Neuronal stem cell (in vitro differentiated cells): ENCODE results near the gene EN2.

Experiments
- DNase-seq: peaks from one replicate; pipeline ENCODE4 v3.0.0-alpha.2; 2013; ENCODE audit warnings: low spot score
- H2AFZ ChIP-seq: one replicate; pipeline ENCODE4 v1.6.1; 2013; ENCODE audit warnings: mild to moderate bottlenecking, low read length, inconsistent platforms
- H2AK5ac ChIP-seq: 2 replicates; pipeline ENCODE4 v1.6.1; 2013; ENCODE audit warnings: low read depth, mild to moderate bottlenecking, inconsistent platforms, low read length, moderate library complexity, mixed read lengths
- H2BK120ac ChIP-seq: 2 replicates; pipeline ENCODE4 v1.6.1; 2013; ENCODE audit warnings: low read depth, mild to moderate bottlenecking, inconsistent platforms, low read length, moderate library complexity, mixed read lengths
- H2BK12ac ChIP-seq: one replicate; pipeline ENCODE4 v1.6.1; 2013; ENCODE audit warnings: low read length, inconsistent platforms
- H2BK15ac ChIP-seq: 2 replicates; pipeline ENCODE4 v1.6.1; 2013; ENCODE audit warnings: mild to moderate bottlenecking, low read length, inconsistent platforms, mixed read lengths
- H2BK5ac ChIP-seq: one replicate; pipeline ENCODE4 v1.6.1; 2013; ENCODE audit warnings: inconsistent platforms, mild to moderate bottlenecking, low read length, moderate library complexity
- H3K14ac ChIP-seq: one replicate; pipeline ENCODE4 v1.6.1; 2013; ENCODE audit warnings: low read length, inconsistent platforms
- H3K18ac ChIP-seq: 2 replicates; pipeline ENCODE4 v1.6.1; 2013; ENCODE audit warnings: low read length, inconsistent platforms
- H3K23ac ChIP-seq: 2 replicates; pipeline ENCODE4 v1.6.1; 2013; ENCODE audit warnings: low read depth, mild to moderate bottlenecking, mixed read lengths, low read length, inconsistent platforms; ENCODE audit not compliant: poor library complexity
- H3K27ac ChIP-seq: replicated peaks from 3 replicates; pipeline ENCODE4 v1.5.1; 2013; ENCODE audit warnings: low read length, inconsistent platforms
- H3K27me3 ChIP-seq, 3 experiments: 2 replicates each; pipeline ENCODE4 v1.6.1; 2013; ENCODE audit warnings: low read length in 3 of 3, mild to moderate bottlenecking in 2 of 3, inconsistent platforms in 1 of 3, low read depth in 1 of 3, mixed read lengths in 1 of 3, moderate library complexity in 1 of 3; ENCODE audit not compliant: control insufficient read depth in 3 of 3, insufficient read depth in 3 of 3
- H3K36me3 ChIP-seq, 2 donors: replicated peaks in 1 of 2; 2 replicates each; pipeline ENCODE4 v1.6.1; 2013; ENCODE audit warnings: low read length in 2 of 2; ENCODE audit not compliant: control insufficient read depth in 2 of 2, insufficient read depth in 2 of 2
- H3K4ac ChIP-seq: 2 replicates; pipeline ENCODE4 v1.6.1; 2013; ENCODE audit warnings: inconsistent platforms, mild to moderate bottlenecking, low read length, moderate library complexity
- H3K4me1 ChIP-seq, 2 donors: 1 replicate in 1 of 2; 2 replicates in 1 of 2; pipeline ENCODE4 v1.6.1; 2013; ENCODE audit warnings: low read length in 2 of 2, low read depth in 1 of 2; ENCODE audit not compliant: control insufficient read depth in 2 of 2, insufficient read depth in 1 of 2
- H3K4me2 ChIP-seq: one replicate; pipeline ENCODE4 v1.6.1; 2013; ENCODE audit warnings: mild to moderate bottlenecking, low read length, inconsistent platforms; ENCODE audit not compliant: insufficient read depth, poor library complexity, severe bottlenecking
- H3K4me3 ChIP-seq, 2 donors: 2 replicates each; pipeline ENCODE4 v1.5.1; 2013; ENCODE audit warnings: low read length in 2 of 2, mild to moderate bottlenecking in 2 of 2, inconsistent platforms in 1 of 2, moderate library complexity in 1 of 2
- H3K79me1 ChIP-seq: one replicate; pipeline ENCODE4 v1.6.1; 2013; ENCODE audit warnings: low read depth, mild to moderate bottlenecking, inconsistent platforms, low read length, moderate library complexity
- H3K9ac ChIP-seq: one replicate; pipeline ENCODE4 v1.6.1; 2013; ENCODE audit warnings: mild to moderate bottlenecking, low read depth, low read length, inconsistent platforms; ENCODE audit not compliant: poor library complexity
- H3K9me3 ChIP-seq, 2 donors: replicated peaks in 1 of 2; 2 replicates each; pipeline versions ENCODE3 to v1.6.1; 2013; ENCODE audit warnings: low read length in 2 of 2, mild to moderate bottlenecking in 2 of 2, inconsistent platforms in 1 of 2, low read depth in 1 of 2, mixed read lengths in 1 of 2, moderate library complexity in 1 of 2; ENCODE audit not compliant: control insufficient read depth in 2 of 2, insufficient read depth in 1 of 2
- H4K8ac ChIP-seq: one replicate; pipeline ENCODE4 v1.6.1; 2013; ENCODE audit warnings: low read depth, mild to moderate bottlenecking, inconsistent platforms, low read length, moderate library complexity
- H4K91ac ChIP-seq: one replicate; pipeline ENCODE4 v1.6.1; 2013; ENCODE audit warnings: low read length, low read depth, mild to moderate bottlenecking, inconsistent platforms; ENCODE audit not compliant: poor library complexity
- WGBS, 2 donors: extraction: QIAGEN DNeasy Blood & Tissue Kit; methylation state at CpG; one replicate each; pipeline ENCODE4 v1.1.7; 2013; ENCODE audit warnings: missing lambda C conversion rate in 2 of 2, mixed read lengths in 1 of 2; ENCODE audit not compliant: insufficient read length in 2 of 2, insufficient replicate concordance in 1 of 2; ENCODE audit errors: extremely low coverage in 2 of 2; 5-methylcytosine and 5-hydroxymethylcytosine counted together

The EN2 gene

GRCh38 chr7:155453296-155454182 is 4.4 kb upstream of the EN2 start:
- Histone ChIP-seq H3K14ac (peak overlapping the region; percentile 21), H4K8ac (no peak overlapping the region), H3K18ac (peak overlapping the region; percentile 48), H3K27ac (no peak overlapping the region), H3K4ac (no peak overlapping the region), H3K36me3 (no peaks in the 10 kb centered on the region), H3K4me2 (no peak overlapping the region), H3K9ac (no peak overlapping the region), H3K4me3 (peak overlapping the region in 1 of 2 donors; percentile 50), H2BK12ac (no peak overlapping the region), H2AFZ (peak overlapping the region; percentile 92), H4K91ac (no peak overlapping the region), H3K23ac (peak overlapping the region; percentile 65), H3K27me3 (peaks cover 81 to 98% (median 86%) of the 10 kb centered on the region in 3 experiments), H3K79me1 (no peaks in the 10 kb centered on the region), H3K9me3 (peaks cover 0 to 2% of the 10 kb centered on the region in 2 donors), H2BK5ac (no peak overlapping the region), H3K4me1 (peaks cover 7 to 24% of the 10 kb centered on the region in 2 donors), H2BK15ac (no peak overlapping the region), H2BK120ac (no peak overlapping the region), H2AK5ac (no peak overlapping the region)
- DNase-seq: no peak
- WGBS, 2 donors: no CpG with 5 or more reads among the region's 57 CpGs

- peak overlapping the region; percentile 92 for H2AFZ ChIP-seq
- H2BK15ac ChIP-seq: no peak overlapping the region
- no peak overlapping the region for H4K91ac ChIP-seq
- no peak overlapping the region for H3K4ac ChIP-seq
- peaks cover 72 to 98% (median 87%) of the 10 kb centered on the region in 3 experiments for H3K27me3 ChIP-seq
- no peak overlapping the region for H3K4me2 ChIP-seq
- no peak overlapping the region for H2AK5ac ChIP-seq
- H4K8ac ChIP-seq: no peak overlapping the region
- peak overlapping the region in 1 of 2 donors; percentile 50 for H3K4me3 ChIP-seq
- H2BK12ac ChIP-seq: no peak overlapping the region
- H2BK5ac ChIP-seq: no peak overlapping the region
- no peak for DNase-seq
- H3K36me3 ChIP-seq: peaks cover 0 to 7% of the 10 kb centered on the region in 2 donors
- no CpG with 5 or more reads among the region's 82 CpGs for WGBS, 2 donors
- H3K9me3 ChIP-seq: peaks cover 0 to 2% of the 10 kb centered on the region in 2 donors
- peaks cover 0 to 19% of the 10 kb centered on the region in 2 donors for H3K4me1 ChIP-seq
- no peak overlapping the region for H3K27ac ChIP-seq
- H3K14ac ChIP-seq: no peak overlapping the region
- peak overlapping the region; percentile 38 for H3K18ac ChIP-seq
- H3K79me1 ChIP-seq: no peaks in the 10 kb centered on the region
- no peak overlapping the region for H3K9ac ChIP-seq
- H2BK120ac ChIP-seq: no peak overlapping the region
- H3K23ac ChIP-seq: peak overlapping the region; percentile 65
Measured at GRCh38 chr7:155454183-155455112, 3.5 kb upstream of the EN2 start.

GRCh38 chr7:155455132-155455693 is 2.7 kb upstream of the EN2 start:
- Histone ChIP-seq H2BK12ac (no peak overlapping the region), H3K4me2 (no peak overlapping the region), H2BK120ac (no peak overlapping the region), H2AK5ac (no peak overlapping the region), H3K14ac (no peak overlapping the region), H2BK5ac (no peak overlapping the region), H2AFZ (peak overlapping the region; percentile 92), H3K79me1 (no peaks in the 10 kb centered on the region), H3K36me3 (peaks cover 0 to 15% of the 10 kb centered on the region in 2 donors), H2BK15ac (no peak overlapping the region), H3K4ac (no peak overlapping the region), H4K91ac (no peak overlapping the region), H3K9me3 (peaks cover 0 to 2% of the 10 kb centered on the region in 2 donors), H3K4me3 (peak overlapping the region in 1 of 2 donors; percentile 50), H3K23ac (no peak overlapping the region), H3K18ac (peak overlapping the region; percentile 48), H3K27ac (no peak overlapping the region), H3K27me3 (peaks cover 65 to 98% (median 87%) of the 10 kb centered on the region in 3 experiments), H4K8ac (no peak overlapping the region), H3K9ac (no peak overlapping the region), H3K4me1 (peaks cover 0 to 18% of the 10 kb centered on the region in 2 donors)
- WGBS, 2 donors: no CpG with 5 or more reads among the region's 15 CpGs
- DNase-seq: no peak
